ENCODE data around the gene PAPPA2.

Gene PAPPA2

DNA sequence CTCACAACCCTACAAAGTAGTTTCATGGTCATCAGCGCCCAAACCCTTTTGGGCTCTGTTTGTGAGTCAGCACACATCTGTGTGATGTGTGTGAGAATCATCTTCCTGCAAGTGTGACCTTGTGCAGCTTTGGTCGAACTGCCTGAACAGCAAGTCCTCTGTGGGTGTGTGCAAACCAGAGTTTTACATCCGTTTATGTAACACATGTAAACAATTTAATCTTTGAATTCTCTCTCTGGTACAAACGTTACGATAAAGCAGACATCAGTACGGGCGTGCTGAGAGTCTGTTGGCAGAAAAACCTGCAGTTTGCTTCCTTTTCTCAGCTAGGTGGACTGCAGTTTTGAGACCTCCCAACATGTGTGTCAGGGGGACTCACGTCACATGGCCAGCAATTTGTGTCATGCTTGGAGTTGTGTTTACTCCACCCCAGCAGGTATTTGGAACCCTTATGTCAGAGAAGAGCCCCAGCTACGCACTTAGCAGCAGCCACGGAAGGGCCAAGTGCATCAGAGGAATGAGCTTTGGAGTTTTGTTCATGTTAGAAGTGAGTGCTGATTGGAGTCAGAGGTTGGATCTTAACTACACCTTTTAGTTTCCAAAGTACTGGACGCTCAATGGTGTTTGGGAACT, 230.8 kb downstream of the PAPPA2 start:
- TF ChIP-seq YY1 (IDR thresholded peaks at IDR 0.05; ENCODE audit: low read depth) (no peak), TAF1 (IDR thresholded peaks at IDR 0.05; ENCODE audit: low read depth) (no peak), TEAD4 (IDR thresholded peaks at IDR 0.05) (no peak), RAD21 (IDR thresholded peaks at IDR 0.05; ENCODE audit: low read depth) (no peak), NFIC (IDR thresholded peaks at IDR 0.05) (no peak), CREB1 (IDR thresholded peaks at IDR 0.05; ENCODE audit: low read depth) (no peak), ZBTB7A (IDR thresholded peaks at IDR 0.05; ENCODE audit: low read depth) (no peak), EP300 (IDR thresholded peaks at IDR 0.05; ENCODE audit: borderline replicate concordance) (no peak), TCF12 (IDR thresholded peaks at IDR 0.05; ENCODE audit: low read depth) (no peak), CEBPB (IDR thresholded peaks at IDR 0.05) (no peak), FOXM1 (IDR thresholded peaks at IDR 0.05; ENCODE audit: borderline replicate concordance, low read depth) (no peak), EGR1 (IDR thresholded peaks at IDR 0.05) (no peak)
- TF ChIP-seq, protein P1, sequence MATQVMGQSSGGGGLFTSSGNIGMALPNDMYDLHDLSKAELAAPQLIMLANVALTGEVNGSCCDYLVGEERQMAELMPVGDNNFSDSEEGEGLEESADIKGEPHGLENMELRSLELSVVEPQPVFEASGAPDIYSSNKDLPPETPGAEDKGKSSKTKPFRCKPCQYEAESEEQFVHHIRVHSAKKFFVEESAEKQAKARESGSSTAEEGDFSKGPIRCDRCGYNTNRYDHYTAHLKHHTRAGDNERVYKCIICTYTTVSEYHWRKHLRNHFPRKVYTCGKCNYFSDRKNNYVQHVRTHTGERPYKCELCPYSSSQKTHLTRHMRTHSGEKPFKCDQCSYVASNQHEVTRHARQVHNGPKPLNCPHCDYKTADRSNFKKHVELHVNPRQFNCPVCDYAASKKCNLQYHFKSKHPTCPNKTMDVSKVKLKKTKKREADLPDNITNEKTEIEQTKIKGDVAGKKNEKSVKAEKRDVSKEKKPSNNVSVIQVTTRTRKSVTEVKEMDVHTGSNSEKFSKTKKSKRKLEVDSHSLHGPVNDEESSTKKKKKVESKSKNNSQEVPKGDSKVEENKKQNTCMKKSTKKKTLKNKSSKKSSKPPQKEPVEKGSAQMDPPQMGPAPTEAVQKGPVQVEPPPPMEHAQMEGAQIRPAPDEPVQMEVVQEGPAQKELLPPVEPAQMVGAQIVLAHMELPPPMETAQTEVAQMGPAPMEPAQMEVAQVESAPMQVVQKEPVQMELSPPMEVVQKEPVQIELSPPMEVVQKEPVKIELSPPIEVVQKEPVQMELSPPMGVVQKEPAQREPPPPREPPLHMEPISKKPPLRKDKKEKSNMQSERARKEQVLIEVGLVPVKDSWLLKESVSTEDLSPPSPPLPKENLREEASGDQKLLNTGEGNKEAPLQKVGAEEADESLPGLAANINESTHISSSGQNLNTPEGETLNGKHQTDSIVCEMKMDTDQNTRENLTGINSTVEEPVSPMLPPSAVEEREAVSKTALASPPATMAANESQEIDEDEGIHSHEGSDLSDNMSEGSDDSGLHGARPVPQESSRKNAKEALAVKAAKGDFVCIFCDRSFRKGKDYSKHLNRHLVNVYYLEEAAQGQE (IDR thresholded peaks at IDR 0.05; ENCODE audit: low read depth): no peak
- TF ChIP-seq, protein P2, sequence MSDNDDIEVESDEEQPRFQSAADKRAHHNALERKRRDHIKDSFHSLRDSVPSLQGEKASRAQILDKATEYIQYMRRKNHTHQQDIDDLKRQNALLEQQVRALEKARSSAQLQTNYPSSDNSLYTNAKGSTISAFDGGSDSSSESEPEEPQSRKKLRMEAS (IDR thresholded peaks at IDR 0.05): no peak
- TF ChIP-seq, protein P3, sequence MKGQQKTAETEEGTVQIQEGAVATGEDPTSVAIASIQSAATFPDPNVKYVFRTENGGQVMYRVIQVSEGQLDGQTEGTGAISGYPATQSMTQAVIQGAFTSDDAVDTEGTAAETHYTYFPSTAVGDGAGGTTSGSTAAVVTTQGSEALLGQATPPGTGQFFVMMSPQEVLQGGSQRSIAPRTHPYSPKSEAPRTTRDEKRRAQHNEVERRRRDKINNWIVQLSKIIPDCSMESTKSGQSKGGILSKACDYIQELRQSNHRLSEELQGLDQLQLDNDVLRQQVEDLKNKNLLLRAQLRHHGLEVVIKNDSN (IDR thresholded peaks at IDR 0.05): no peak

DNA sequence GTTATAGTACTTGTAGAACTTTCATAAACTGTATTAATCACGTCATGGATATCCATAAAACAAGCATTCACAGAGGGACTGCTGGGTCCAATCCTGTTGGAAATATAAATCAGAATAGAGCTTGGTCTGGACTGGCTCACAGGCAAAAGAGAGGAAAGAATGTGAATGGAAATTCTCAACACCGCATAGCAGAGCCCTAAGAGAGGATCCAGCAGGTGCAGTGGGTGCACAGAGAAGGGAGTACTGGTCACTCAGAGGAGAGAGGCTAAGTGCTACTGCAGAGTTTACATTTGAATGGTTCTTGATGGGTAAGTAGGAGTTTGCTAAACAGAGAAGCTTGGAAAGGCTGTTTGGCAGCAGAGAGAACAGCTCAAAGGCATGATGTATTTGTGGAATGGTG, 231.7 kb downstream of the PAPPA2 start:
- no peak for TF ChIP-seq NFIC (IDR thresholded peaks at IDR 0.05)
- TF ChIP-seq, protein P3 (IDR thresholded peaks at IDR 0.05): no peak
- no peak for TF ChIP-seq YY1 (IDR thresholded peaks at IDR 0.05; ENCODE audit: low read depth)
- no peak for TF ChIP-seq RAD21 (IDR thresholded peaks at IDR 0.05; ENCODE audit: low read depth)
- no peak for TF ChIP-seq TCF12 (IDR thresholded peaks at IDR 0.05; ENCODE audit: low read depth)
- TF ChIP-seq TAF1 (IDR thresholded peaks at IDR 0.05; ENCODE audit: low read depth): no peak
- no peak for TF ChIP-seq EGR1 (IDR thresholded peaks at IDR 0.05)
- TF ChIP-seq, protein P1 (IDR thresholded peaks at IDR 0.05; ENCODE audit: low read depth): no peak
- no peak for TF ChIP-seq CREB1 (IDR thresholded peaks at IDR 0.05; ENCODE audit: low read depth)
- TF ChIP-seq CEBPB (IDR thresholded peaks at IDR 0.05): no peak
- TF ChIP-seq, protein P2 (IDR thresholded peaks at IDR 0.05): no peak
- TF ChIP-seq EP300 (IDR thresholded peaks at IDR 0.05; ENCODE audit: borderline replicate concordance): no peak
- TF ChIP-seq TEAD4 (IDR thresholded peaks at IDR 0.05): no peak
- no peak for TF ChIP-seq FOXM1 (IDR thresholded peaks at IDR 0.05; ENCODE audit: borderline replicate concordance, low read depth)

DNA sequence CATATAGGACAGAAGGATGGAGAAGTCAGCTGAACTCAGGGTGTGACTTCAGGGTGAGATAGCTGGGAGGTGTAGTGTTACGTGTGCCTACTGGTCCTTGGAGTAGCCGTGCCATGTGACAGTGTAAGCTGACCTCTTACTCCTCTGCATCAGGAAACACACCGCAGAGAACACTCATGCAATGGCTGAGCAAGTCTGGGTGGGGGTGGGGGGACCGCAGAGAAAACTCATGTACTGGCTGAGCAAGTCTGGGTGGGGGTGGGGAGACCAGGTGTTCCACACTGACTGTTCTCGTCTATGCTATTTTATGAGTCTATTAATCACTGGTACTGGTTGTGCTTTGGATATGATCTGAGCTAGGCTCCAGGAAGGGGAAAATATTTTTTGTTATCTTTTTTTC, 233.1 kb downstream of the PAPPA2 start:
- TF ChIP-seq EP300 (IDR thresholded peaks at IDR 0.05; ENCODE audit: borderline replicate concordance) (no peak), TEAD4 (IDR thresholded peaks at IDR 0.05) (no peak), EGR1 (IDR thresholded peaks at IDR 0.05) (no peak), ZBTB7A (IDR thresholded peaks at IDR 0.05; ENCODE audit: low read depth) (no peak), YY1 (IDR thresholded peaks at IDR 0.05; ENCODE audit: low read depth) (no peak), CREB1 (IDR thresholded peaks at IDR 0.05; ENCODE audit: low read depth) (no peak), NFIC (IDR thresholded peaks at IDR 0.05) (no peak), TCF12 (IDR thresholded peaks at IDR 0.05; ENCODE audit: low read depth) (no peak), FOXM1 (IDR thresholded peaks at IDR 0.05; ENCODE audit: borderline replicate concordance, low read depth) (no peak), TAF1 (IDR thresholded peaks at IDR 0.05; ENCODE audit: low read depth) (no peak), CEBPB (IDR thresholded peaks at IDR 0.05) (no peak), RAD21 (IDR thresholded peaks at IDR 0.05; ENCODE audit: low read depth) (no peak)
- TF ChIP-seq, protein P1 (IDR thresholded peaks at IDR 0.05; ENCODE audit: low read depth): no peak
- TF ChIP-seq, protein P3 (IDR thresholded peaks at IDR 0.05): no peak
- TF ChIP-seq, protein P2 (IDR thresholded peaks at IDR 0.05): no peak

Measured in Ishikawa (cell line).